GM18508 (cell line): ENCODE results near the gene LIPN.

ENCODE experiments used
- ATAC-seq: cut with Tn5 transposase; IDR thresholded peaks from one replicate; pipeline ENCODE4 v1.9.1; 2021; ENCODE audit warnings: moderate number of reproducible peaks; ENCODE audit not compliant: insufficient read depth, unreplicated experiment

Gene LIPN

DNA sequence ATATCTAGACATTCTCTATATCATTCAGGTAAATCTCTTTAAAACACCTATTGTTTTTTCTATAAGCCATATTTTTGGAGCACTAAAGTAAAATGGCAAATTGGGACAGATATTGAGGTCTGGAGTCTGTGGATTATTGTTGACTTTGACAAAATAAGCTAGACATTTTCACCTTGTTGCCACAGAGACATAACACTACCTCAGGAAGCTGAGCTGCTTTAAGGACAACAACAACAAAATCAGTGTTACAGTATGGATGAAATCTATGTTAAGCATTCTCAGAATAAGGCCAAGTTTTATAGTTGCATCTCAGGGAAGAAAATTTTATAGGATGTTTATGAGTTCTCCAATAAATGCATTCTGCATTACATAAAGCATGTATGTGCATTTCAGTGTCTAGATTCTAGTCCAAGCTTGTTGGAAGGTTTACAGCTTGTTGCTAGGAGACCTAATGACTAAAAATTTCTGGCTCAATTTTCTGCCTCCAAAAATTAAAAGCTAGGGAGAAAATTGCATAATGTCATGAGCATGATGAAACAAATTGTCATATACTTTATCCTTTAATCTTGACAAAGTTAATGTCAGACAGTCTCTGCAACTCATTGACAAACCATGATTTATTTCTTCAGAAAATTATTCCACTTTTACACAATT is 61.1 kb downstream of the LIPN start:
- no peak for ATAC-seq

DNA sequence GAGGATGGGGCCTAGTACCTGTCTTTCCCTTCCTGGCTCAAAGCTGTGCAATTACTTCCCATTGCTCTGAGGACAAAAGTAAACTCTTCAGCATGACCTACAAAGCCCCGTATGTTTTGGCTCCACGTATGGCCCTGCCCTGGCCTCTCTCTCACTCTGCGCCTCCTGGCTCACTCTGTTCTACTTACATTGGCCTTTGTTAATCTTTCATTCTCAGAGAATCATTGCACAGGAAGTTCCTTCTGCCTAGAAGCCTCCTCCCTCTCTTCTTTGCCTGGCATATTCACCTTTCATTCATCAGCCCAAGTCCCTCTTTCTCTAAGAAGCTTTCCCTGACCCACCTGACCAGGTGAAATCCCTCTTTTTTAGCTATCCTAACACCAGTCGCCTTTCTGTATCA is 66.6 kb downstream of the LIPN start:
- ATAC-seq, result no peak

DNA sequence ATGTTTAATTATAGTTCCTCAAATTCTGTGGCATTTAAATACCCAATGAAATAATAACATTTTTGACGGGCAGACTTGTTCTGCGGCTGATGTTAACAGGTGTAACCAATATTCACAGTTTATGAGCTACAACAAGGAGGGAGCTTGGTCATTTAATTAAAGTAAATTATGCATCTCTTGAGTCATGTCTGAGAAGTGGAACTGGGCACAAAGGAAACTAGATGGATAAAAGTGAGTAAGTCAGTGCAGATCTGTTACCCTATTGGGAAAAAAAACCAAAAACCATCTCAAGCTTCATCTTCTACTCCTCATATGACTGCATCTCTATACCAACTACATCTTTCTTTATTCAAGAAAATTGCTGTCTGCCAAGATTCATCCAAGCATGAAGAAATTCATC is 67.9 kb downstream of the LIPN start:
- no peak for ATAC-seq

DNA sequence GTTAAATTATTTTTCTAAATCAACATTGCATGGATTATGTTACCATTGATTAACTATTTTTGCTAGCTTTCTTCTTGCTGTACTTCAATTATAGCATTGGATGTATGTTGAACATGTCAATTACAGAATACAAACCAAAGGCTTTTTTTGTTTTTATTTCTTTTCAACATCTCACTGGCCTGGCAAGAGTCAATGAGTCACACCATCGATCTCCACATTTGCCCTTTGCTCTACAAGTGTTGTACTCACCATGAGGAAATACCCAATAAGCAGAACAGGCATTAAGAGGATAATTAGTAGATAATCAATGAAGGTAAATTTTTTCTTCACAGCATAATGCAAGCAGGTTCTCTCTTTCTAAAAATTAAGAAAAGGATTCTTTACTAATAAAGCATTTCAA is 68.5 kb downstream of the LIPN start:
- ATAC-seq, result no peak
